Glutamatergic neuron (in vitro differentiated cells): ENCODE measurements around the gene COQ4. TPM values are rescaled to one million over a fixed set of nuclear protein-coding genes. Genes with fewer than 3 reads are reported as not detected.
A peak's percentile ranks its signal among the peaks of the same experiment; 100 is the strongest.

ENCODE experiments used
- DNase-seq: peaks from one replicate; pipeline ENCODE4 v3.0.0; 2022
- H3K27ac Mint-ChIP-seq: one replicate; pipeline ENCODE4 v1.8.0; 2020; ENCODE audit warnings: mild to moderate bottlenecking, mixed read lengths, inconsistent platforms; ENCODE audit not compliant: unreplicated experiment
- H3K27me3 Mint-ChIP-seq: one replicate; pipeline ENCODE4 v1.8.0; 2020; ENCODE audit warnings: mild to moderate bottlenecking, moderate library complexity, mixed read lengths, inconsistent platforms; ENCODE audit not compliant: unreplicated experiment
- H3K36me3 Mint-ChIP-seq: one replicate; pipeline ENCODE4 v1.8.0; 2020; ENCODE audit warnings: mild to moderate bottlenecking, mixed read lengths, inconsistent platforms; ENCODE audit not compliant: unreplicated experiment
- H3K4me1 Mint-ChIP-seq: one replicate; pipeline ENCODE4 v1.8.0; 2020; ENCODE audit warnings: mild to moderate bottlenecking, low read depth, mixed read lengths, inconsistent platforms; ENCODE audit not compliant: unreplicated experiment
- H3K4me3 Mint-ChIP-seq: one replicate; pipeline ENCODE4 v1.8.0; 2020; ENCODE audit warnings: mild to moderate bottlenecking, mixed read lengths, inconsistent platforms; ENCODE audit not compliant: unreplicated experiment
- H3K9me3 Mint-ChIP-seq: one replicate; pipeline ENCODE4 v1.8.0; 2020; ENCODE audit warnings: mild to moderate bottlenecking, moderate library complexity, mixed read lengths, inconsistent platforms; ENCODE audit not compliant: unreplicated experiment
- CTCF ChIP-seq: fragments of 200-600 bp; sonication (generic); IDR thresholded peaks from one replicate; pipeline ENCODE4 v1.5.0; 2021; ENCODE audit not compliant: partially characterized antibody, unreplicated experiment
- total RNA-seq: library from RNA; stranded (reverse); fragmentation: NEBNext Ultra II Directional; extraction: Animal tissue kit (Norgen Biotek cat#: 25700); gene quantifications from one replicate; pipeline ENCODE4 v1.2.1, GENCODE V29; 2021; ENCODE audit not compliant: unreplicated experiment

The COQ4 gene
- total RNA-seq, 1 donor from 2014 or later = 35.8 TPM

- DNase-seq = no peak
- H3K4me3 Mint-ChIP-seq = no peak overlapping the region
- H3K36me3 Mint-ChIP-seq = no peaks in the 10 kb centered on the region
- no peak overlapping the region for H3K27ac Mint-ChIP-seq
- TF ChIP-seq CTCF = no peak
- peaks cover 4% of the 10 kb centered on the region for H3K27me3 Mint-ChIP-seq
- H3K4me1 Mint-ChIP-seq = no peaks in the 10 kb centered on the region
- peaks cover 2% of the 10 kb centered on the region for H3K9me3 Mint-ChIP-seq
These were observed 27.1 kb downstream of the COQ4 start for GRCh38 chr9:128349772-128350171.

GRCh38 chr9:128355451-128355850, 32.8 kb downstream of the COQ4 start:
- Mint-ChIP-seq H3K36me3 (peaks cover 4% of the 10 kb centered on the region), H3K4me1 (no peaks in the 10 kb centered on the region), H3K4me3 (no peak overlapping the region), H3K9me3 (peaks cover 2% of the 10 kb centered on the region), H3K27me3 (peaks cover 4% of the 10 kb centered on the region), H3K27ac (no peak overlapping the region)
- TF ChIP-seq CTCF = no peak
- DNase-seq = no peak

GRCh38 chr9:128358090-128358489, 35.5 kb downstream of the COQ4 start:
- Mint-ChIP-seq H3K27ac (no peak overlapping the region), H3K9me3 (peaks cover 5% of the 10 kb centered on the region), H3K4me1 (peaks cover 3% of the 10 kb centered on the region), H3K27me3 (peaks cover 6% of the 10 kb centered on the region), H3K4me3 (no peak overlapping the region), H3K36me3 (peaks cover 4% of the 10 kb centered on the region)
- DNase-seq = no peak
- no peak for TF ChIP-seq CTCF

GRCh38 chr9:128358861-128359260, 36.2 kb downstream of the COQ4 start:
- Mint-ChIP-seq H3K27ac (no peak overlapping the region), H3K36me3 (peaks cover 4% of the 10 kb centered on the region), H3K4me1 (peaks cover 3% of the 10 kb centered on the region), H3K27me3 (peaks cover 6% of the 10 kb centered on the region), H3K9me3 (peaks cover 5% of the 10 kb centered on the region), H3K4me3 (no peak overlapping the region)
- no peak for TF ChIP-seq CTCF
- DNase-seq = no peak

GRCh38 chr9:128360826-128361225, 38.2 kb downstream of the COQ4 start:
- TF ChIP-seq CTCF = no peak
- Mint-ChIP-seq H3K27ac (peak overlapping the region; percentile 78), H3K9me3 (peaks cover 11% of the 10 kb centered on the region), H3K36me3 (peaks cover 4% of the 10 kb centered on the region), H3K27me3 (peaks cover 9% of the 10 kb centered on the region), H3K4me1 (peaks cover 8% of the 10 kb centered on the region), H3K4me3 (no peak overlapping the region)
- DNase-seq = no peak
